Right renal cortex interstitium (tissue), 3 donors: ENCODE results near the gene CFAP53. TPM values are rescaled to one million over a fixed set of nuclear protein-coding genes. Genes with fewer than 3 reads are reported as not detected.
A peak's percentile ranks its signal among the peaks of the same experiment; 100 is the strongest.
"Not testable (repeated sequence)": the region's sequence is repeated elsewhere in the genome, so short reads cannot be mapped to it uniquely, and the experiment has no call there.

Experiments used
- DNase-seq, 3 donors: peaks; one replicate each; pipeline ENCODE4 v3.0.0-alpha.2; 2013; ENCODE audit warnings: low read depth in 3 of 3, low spot score in 2 of 3
- polyA plus RNA-seq, 3 donors: library from polyadenylated mRNA; unstranded; fragments of 120-200 nt; gene quantifications; one replicate each; pipeline ENCODE4 v1.2.1, GENCODE V29; 2013; ENCODE audit not compliant: insufficient read length in 3 of 3

Gene CFAP53
- 1 to 10 TPM; 4.0 to 4.8 (median 4.6) TPM for polyA plus RNA-seq

- DNase-seq, result peak; percentile 72 to 84 (median 74)
These were observed at the start of gene CFAP53 for GRCh38 chr18:50266248-50266704. Gene CFAP53, minus strand, starts transcription at chr18:50266495. Its CDS starts 91 bp downstream, at chr18:50266404.

- no peak for DNase-seq
These were observed 49.0 kb upstream of the CFAP53 start for GRCh38 chr18:50315100-50315871.

- DNase-seq, result no peak
These were observed 47.7 kb upstream of the CFAP53 start for GRCh38 chr18:50313873-50314460.

GRCh38 chr18:50313031-50313607, 46.8 kb upstream of the CFAP53 start:
- no peak for DNase-seq

- DNase-seq, result peak in 1 of 3 donors; percentile 10
These were observed 46.2 kb upstream of the CFAP53 start for GRCh38 chr18:50312296-50313030.

- no peak for DNase-seq
These were observed 45.4 kb upstream of the CFAP53 start for GRCh38 chr18:50311650-50312049.

GRCh38 chr18:50310080-50310479, 43.8 kb upstream of the CFAP53 start:
- DNase-seq, result no peak

- DNase-seq, result not testable (repeated sequence)
These were observed 42.6 kb upstream of the CFAP53 start for GRCh38 chr18:50308851-50309250.

GRCh38 chr18:50307738-50308470, 41.6 kb upstream of the CFAP53 start:
- DNase-seq, result peak in 2 of 3 donors; percentile 71 to 83

- DNase-seq, result no peak
These were observed 41.1 kb upstream of the CFAP53 start for GRCh38 chr18:50307400-50307737.

- no peak for DNase-seq
These were observed 40.6 kb upstream of the CFAP53 start for GRCh38 chr18:50306944-50307343.

- DNase-seq, result no peak
These were observed 34.8 kb upstream of the CFAP53 start for GRCh38 chr18:50301074-50301473.

GRCh38 chr18:50299626-50300388, 33.5 kb upstream of the CFAP53 start:
- no peak for DNase-seq

GRCh38 chr18:50298443-50299284, 32.4 kb upstream of the CFAP53 start:
- DNase-seq, result no peak

- peak in 2 of 3 donors; percentile 64 to 68 for DNase-seq
These were observed 31.5 kb upstream of the CFAP53 start for GRCh38 chr18:50297621-50298442.

- DNase-seq, result no peak
These were observed 26.7 kb upstream of the CFAP53 start for GRCh38 chr18:50293039-50293438.

- no peak for DNase-seq
These were observed 22.8 kb upstream of the CFAP53 start for GRCh38 chr18:50289108-50289443.
